Medulla oblongata (tissue), 1 donor: Measurements from ENCODE around the gene KLK3.

Source experiments
- DNase-seq: peaks from one replicate; pipeline ENCODE4 v3.0.0-alpha.2; 2015; ENCODE audit errors: extremely low spot score

The KLK3 gene

DNA sequence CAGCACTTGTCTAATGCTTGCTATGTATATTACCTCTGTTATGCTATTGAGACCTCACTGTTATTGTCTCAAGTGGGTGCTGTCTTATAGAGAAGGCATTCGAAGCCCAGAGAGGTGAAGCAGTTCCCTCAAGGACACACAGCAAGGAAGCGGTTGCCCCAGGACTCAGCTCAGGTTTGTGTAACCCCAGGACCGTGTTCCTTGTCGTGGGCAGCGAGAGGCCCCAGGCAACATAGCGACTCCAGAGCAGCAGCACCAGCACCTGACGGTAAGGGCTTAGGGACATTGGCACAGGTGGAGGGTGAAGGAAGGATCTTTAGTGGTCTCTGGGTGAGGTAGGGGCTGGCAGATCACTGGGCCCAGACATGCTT, 23.7 kb upstream of the KLK3 start:
- DNase-seq: no peak

GRCh38 chr19:50832666-50833065, 22.0 kb upstream of the KLK3 start:
- no peak for DNase-seq

GRCh38 chr19:50833117-50833801, 21.5 kb upstream of the KLK3 start, which contains the start of gene KLK15:
KLK15 (minus strand) TSS chr19:50833574; CDS start chr19:50831492, 2,082 bp downstream.
- no peak for DNase-seq

- DNase-seq: no peak
Measured at GRCh38 chr19:50833802-50834167, 20.9 kb upstream of the KLK3 start.

- no peak for DNase-seq
Measured at GRCh38 chr19:50835103-50835784, 19.5 kb upstream of the KLK3 start.

DNA sequence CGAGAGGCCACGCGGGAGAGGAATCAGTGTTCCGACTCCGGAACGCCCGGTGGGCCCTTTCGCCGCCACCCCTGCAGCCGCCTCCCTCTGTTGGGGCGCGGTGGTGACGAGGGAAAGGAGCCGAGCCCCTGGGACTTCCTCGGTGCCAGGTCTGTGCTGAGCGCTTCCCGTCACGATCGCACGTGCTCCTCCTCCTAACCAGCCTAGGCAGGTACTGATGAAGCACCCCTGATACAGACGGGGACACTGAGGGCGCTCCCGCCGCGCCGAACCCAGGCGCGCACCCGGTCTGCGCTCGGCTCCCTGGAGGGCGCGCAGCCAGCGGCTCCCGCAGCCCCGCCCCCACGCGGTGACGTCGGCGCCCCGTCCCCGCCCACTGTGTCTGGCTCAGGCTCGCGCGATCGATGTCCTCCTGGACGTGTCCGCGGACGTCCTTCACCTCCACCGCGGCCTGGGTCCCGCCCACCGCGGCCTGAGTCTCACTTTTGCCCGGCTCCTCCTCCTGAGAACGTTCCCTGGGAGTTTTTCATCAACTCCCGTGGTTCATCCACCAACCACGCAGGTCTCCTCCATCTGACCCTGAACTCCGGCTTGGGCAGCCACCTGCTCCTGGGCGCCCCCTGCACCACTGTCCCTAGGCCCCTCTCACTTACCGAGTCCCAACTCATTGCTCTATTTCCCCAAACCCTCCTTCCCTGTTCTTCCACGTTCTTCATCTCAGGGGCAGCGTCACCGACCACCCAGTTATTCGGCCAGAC, 18.8 kb upstream of the KLK3 start:
- DNase-seq: peak; percentile 30

- no peak for DNase-seq
Measured at GRCh38 chr19:50836543-50837195, 18.0 kb upstream of the KLK3 start.

DNA sequence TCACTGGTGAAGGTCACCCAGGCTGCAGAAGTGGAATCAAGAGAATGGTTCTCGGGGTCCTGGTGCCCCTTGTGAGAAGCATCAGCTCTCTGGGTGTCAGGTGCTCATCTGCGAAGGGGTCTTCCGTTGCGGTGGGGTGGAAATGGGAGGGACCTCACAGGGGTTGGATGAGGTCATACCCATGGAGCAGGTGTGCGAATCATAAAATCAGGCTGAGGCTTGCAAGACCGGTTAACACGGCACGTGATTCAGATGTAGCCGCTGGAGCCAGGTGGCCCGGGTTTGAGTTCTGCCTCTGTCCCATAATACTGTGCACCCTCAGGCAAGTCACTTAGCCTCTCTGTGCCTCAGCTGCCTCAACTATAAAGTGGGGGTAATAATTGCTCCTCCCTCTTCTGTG, 17.4 kb upstream of the KLK3 start:
- no peak for DNase-seq

DNA sequence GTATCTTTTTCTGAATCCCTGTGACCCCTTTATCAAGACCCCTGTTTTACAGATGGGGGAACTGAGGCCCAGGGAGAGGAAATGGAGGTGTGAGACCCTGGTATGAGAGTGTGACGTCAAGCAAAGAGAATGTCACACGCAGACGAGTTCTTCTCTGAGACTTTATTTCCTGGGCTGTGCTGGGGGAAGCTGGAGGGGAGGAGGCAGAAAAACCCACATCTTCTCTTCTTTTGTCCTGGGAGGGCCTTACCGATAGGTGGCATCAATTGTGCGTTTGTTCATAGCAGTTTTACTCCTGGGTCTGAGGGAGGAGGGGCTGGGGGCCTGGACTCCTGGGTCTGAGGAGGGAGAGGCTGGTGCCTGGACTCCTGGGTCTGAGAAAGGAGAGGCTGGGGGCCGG, 16.5 kb upstream of the KLK3 start:
- no peak for DNase-seq

DNA sequence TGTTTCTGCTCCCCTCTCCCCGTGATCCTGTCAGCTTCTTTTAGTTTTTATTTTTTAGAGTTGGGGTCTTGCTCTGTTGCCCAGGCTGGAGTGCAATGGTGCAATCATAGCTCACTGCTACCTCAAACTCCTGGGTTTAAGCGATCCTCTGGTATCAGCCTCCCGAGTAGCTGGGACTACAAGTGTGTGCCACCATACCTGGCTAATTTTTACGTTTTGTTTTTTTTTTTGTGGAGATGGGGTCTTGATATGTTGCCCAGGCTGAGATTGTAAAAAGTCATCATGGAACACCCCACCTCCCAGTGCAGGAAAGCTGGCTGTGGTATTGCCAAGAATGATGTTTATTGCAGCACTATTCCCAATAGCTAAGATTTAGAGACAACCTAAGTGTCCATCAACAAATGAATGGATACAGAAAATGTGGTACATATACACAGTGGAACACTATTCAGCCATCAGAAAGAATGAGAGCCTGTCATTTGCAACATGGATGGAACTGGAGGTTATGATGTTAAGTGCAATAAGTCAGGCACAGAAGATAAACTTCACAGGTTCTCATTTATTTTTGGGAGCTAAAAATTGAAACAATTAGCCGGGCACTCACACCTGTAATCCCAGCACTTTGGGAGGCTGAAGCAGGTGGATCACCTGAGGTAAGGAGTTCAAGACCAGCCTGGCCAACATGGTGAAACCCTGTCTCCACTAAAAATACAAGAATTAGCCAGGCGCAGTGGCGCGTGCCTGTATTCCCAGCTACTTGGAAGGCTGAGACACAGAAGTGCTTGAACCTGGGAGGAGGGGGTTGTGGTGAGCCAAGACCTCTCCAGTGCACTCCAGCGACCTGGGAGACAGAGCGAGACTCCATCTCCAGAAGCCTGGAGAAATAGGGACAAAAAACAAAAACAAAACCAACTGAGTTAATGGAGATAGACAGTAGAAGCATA, 14.7 kb upstream of the KLK3 start:
- no peak for DNase-seq

DNA sequence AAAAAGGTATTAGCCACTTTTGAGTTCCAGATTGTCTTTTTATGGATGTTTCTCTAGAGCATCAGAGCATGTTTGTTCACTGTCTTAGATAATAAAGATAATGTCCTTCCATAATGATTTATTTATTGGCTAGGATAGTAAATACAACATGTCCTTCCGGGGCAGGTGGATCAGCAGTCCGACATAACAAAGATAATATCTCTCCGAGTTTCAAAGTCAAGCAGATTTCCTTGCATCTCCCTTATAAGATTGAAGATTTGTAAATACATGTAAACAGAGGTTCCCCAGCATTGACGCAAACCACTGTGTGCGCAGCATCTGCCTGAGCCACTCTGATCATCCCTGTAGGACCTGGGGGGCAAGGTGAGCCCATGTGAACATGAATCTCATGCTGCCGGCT, 12.6 kb upstream of the KLK3 start:
- no peak for DNase-seq

GRCh38 chr19:50843205-50843604, 11.5 kb upstream of the KLK3 start:
- no peak for DNase-seq

- no peak for DNase-seq
Measured at GRCh38 chr19:50843701-50844221, 11.0 kb upstream of the KLK3 start.

- DNase-seq: no peak
Measured at GRCh38 chr19:50844296-50844935, 10.3 kb upstream of the KLK3 start.

DNA sequence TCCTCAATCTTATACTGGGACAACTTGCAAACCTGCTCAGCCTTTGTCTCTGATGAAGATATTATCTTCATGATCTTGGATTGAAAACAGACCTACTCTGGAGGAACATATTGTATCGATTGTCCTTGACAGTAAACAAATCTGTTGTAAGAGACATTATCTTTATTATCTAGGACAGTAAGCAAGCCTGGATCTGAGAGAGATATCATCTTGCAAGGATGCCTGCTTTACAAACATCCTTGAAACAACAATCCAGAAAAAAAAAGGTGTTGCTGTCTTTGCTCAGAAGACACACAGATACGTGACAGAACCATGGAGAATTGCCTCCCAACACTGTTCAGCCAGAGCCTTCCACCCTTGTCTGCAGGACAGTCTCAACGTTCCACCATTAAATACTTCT, 4.0 kb upstream of the KLK3 start:
- no peak for DNase-seq

GRCh38 chr19:50851620-50852019, 3.1 kb upstream of the KLK3 start:
- DNase-seq: no peak

DNA sequence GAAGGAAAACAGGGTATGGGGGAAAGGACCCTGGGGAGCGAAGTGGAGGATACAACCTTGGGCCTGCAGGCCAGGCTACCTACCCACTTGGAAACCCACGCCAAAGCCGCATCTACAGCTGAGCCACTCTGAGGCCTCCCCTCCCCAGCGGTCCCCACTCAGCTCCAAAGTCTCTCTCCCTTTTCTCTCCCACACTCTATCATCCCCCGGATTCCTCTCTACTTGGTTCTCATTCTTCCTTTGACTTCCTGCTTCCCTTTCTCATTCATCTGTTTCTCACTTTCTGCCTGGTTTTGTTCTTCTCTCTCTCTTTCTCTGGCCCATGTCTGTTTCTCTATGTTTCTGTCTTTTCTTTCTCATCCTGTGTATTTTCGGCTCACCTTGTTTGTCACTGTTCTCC, 2.7 kb downstream of the KLK3 start:
- no peak for DNase-seq

DNA sequence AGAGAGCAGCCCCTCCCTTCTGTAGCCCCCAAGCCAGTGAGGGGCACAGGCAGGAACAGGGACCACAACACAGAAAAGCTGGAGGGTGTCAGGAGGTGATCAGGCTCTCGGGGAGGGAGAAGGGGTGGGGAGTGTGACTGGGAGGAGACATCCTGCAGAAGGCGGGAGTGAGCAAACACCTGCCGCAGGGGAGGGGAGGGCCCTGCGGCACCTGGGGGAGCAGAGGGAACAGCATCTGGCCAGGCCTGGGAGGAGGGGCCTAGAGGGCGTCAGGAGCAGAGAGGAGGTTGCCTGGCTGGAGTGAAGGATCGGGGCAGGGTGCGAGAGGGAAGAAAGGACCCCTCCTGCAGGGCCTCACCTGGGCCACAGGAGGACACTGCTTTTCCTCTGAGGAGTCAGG, 4.2 kb downstream of the KLK3 start:
- DNase-seq: no peak

DNA sequence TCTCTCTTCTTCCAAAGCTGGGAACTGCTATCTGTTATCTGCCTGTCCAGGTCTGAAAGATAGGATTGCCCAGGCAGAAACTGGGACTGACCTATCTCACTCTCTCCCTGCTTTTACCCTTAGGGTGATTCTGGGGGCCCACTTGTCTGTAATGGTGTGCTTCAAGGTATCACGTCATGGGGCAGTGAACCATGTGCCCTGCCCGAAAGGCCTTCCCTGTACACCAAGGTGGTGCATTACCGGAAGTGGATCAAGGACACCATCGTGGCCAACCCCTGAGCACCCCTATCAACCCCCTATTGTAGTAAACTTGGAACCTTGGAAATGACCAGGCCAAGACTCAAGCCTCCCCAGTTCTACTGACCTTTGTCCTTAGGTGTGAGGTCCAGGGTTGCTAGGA, 5.1 kb downstream of the KLK3 start:
- DNase-seq: no peak

DNA sequence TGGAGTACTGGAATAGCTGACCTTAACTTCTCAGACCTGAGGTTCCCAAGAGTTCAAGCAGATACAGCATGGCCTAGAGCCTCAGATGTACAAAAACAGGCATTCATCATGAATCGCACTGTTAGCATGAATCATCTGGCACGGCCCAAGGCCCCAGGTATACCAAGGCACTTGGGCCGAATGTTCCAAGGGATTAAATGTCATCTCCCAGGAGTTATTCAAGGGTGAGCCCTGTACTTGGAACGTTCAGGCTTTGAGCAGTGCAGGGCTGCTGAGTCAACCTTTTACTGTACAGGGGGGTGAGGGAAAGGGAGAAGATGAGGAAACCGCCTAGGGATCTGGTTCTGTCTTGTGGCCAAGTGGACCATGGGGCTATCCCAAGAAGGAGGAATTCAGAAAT, 6.3 kb downstream of the KLK3 start:
- DNase-seq: no peak
